Progenitor cell of endocrine pancreas (in vitro differentiated cells): ENCODE measurements around the gene CCHCR1. TPM values are rescaled to one million over a fixed set of nuclear protein-coding genes. Genes with fewer than 3 reads are reported as not detected.

Experiments used
- DNase-seq: peaks from one replicate; pipeline ENCODE4 v3.0.0; 2021; ENCODE audit warnings: low spot score; ENCODE audit not compliant: unreplicated experiment
- H3K27ac Mint-ChIP-seq: 2 replicates; pipeline ENCODE4 v1.8.0; 2021; ENCODE audit warnings: mild to moderate bottlenecking, moderate library complexity, mixed read lengths
- H3K27me3 Mint-ChIP-seq: 2 replicates; pipeline ENCODE4 v1.8.0; 2021; ENCODE audit warnings: mixed read lengths
- H3K36me3 Mint-ChIP-seq: 2 replicates; pipeline ENCODE4 v1.8.0; 2022; ENCODE audit warnings: mixed read lengths; ENCODE audit not compliant: insufficient read depth
- H3K4me1 Mint-ChIP-seq: 2 replicates; pipeline ENCODE4 v1.8.0; 2021; ENCODE audit warnings: low read depth, mixed read lengths
- H3K4me3 Mint-ChIP-seq: 2 replicates; pipeline ENCODE4 v1.8.0; 2021; ENCODE audit warnings: low read depth, mild to moderate bottlenecking, moderate library complexity, mixed read lengths
- H3K9me3 Mint-ChIP-seq: 2 replicates; pipeline ENCODE4 v1.8.0; 2021; ENCODE audit warnings: low read depth, mixed read lengths
- total RNA-seq: library from RNA; stranded (reverse); gene quantifications from 2 replicates; pipeline ENCODE4 v1.2.1, GENCODE V29; 2021
- TF ChIP-seq, protein P1 (sequence below): fragments of 200-600 bp; sonication (generic); IDR thresholded peaks from one replicate; pipeline ENCODE4 v1.5.0; 2021; ENCODE audit warnings: antibody characterized with exemption, mild to moderate bottlenecking; ENCODE audit not compliant: unreplicated experiment

The CCHCR1 gene
- total RNA-seq, 1 donor from 2014 or later = 47.2 TPM

DNA sequence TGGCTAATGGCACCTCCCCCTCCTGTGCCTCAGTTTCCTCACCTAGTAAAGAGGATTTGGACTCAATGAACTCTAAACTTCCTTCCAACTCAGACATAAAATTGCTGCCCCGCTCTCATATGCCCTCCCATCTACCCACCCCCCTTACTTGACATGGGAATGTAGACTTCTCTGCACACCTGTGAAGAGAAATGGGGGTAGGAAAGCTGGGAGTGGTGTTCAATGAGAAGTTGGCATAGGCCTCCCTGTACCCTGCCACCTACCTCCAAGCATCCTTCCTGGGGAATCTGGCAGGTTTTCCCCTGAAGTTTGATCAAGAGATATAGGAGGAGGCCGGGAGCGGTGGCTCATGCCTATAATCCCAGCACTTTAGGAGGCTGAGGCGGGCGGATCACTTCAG, 16.8 kb upstream of the CCHCR1 start:
- peaks cover 29% of the 10 kb centered on the region for H3K27me3 Mint-ChIP-seq
- H3K27ac Mint-ChIP-seq = no peak overlapping the region
- no peaks in the 10 kb centered on the region for H3K36me3 Mint-ChIP-seq
- H3K9me3 Mint-ChIP-seq = no peaks in the 10 kb centered on the region
- H3K4me1 Mint-ChIP-seq = no peaks in the 10 kb centered on the region
- H3K4me3 Mint-ChIP-seq = no peak overlapping the region
- DNase-seq = no peak
- TF ChIP-seq, protein P1, sequence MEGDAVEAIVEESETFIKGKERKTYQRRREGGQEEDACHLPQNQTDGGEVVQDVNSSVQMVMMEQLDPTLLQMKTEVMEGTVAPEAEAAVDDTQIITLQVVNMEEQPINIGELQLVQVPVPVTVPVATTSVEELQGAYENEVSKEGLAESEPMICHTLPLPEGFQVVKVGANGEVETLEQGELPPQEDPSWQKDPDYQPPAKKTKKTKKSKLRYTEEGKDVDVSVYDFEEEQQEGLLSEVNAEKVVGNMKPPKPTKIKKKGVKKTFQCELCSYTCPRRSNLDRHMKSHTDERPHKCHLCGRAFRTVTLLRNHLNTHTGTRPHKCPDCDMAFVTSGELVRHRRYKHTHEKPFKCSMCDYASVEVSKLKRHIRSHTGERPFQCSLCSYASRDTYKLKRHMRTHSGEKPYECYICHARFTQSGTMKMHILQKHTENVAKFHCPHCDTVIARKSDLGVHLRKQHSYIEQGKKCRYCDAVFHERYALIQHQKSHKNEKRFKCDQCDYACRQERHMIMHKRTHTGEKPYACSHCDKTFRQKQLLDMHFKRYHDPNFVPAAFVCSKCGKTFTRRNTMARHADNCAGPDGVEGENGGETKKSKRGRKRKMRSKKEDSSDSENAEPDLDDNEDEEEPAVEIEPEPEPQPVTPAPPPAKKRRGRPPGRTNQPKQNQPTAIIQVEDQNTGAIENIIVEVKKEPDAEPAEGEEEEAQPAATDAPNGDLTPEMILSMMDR = no peak

DNA sequence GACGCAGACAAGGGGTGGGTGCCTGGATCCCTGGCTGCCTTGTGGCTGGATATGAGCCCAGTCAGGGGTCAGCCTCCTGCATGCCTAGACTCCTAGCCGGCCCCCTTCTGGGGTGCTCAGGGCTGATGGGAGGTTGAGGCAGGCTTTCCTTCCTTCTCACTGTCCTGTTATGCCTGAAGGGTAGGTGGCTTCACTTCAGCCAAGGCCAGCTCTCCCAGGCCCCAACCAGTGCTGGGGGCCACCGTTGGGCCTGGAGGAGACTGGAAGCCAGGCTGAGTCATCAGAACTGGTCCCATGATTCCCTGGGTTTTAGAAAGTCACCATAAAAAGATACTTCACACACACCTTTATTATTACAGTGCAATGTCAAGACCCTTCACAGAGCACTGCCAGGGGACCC, 15.8 kb upstream of the CCHCR1 start:
- Mint-ChIP-seq H3K4me1 (no peaks in the 10 kb centered on the region), H3K9me3 (no peaks in the 10 kb centered on the region), H3K36me3 (no peaks in the 10 kb centered on the region), H3K27me3 (peaks cover 34% of the 10 kb centered on the region), H3K4me3 (no peak overlapping the region), H3K27ac (no peak overlapping the region)
- no peak for DNase-seq
- TF ChIP-seq, protein P1 = no peak

DNA sequence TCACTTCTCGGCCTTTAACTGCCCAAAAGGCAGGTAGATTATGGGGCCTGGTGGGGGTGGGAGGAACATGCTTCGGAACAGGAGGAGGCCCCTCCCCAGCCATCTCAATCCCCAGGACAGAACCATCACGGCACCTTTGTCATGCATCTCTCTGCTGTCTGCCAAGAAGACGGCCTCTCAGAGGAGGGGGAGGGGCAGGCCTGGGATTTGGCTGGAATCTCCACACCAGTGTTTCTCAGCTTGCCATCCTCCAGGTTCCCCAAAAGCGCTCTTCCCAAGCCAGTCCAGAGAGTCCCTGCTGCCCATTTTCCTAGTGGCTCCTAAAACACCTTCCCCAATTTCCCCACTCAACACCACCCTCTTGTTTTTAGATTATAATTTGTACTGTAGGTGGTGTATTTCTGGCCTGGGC, 15.4 kb upstream of the CCHCR1 start:
- Mint-ChIP-seq H3K36me3 (no peaks in the 10 kb centered on the region), H3K9me3 (no peaks in the 10 kb centered on the region), H3K4me1 (no peaks in the 10 kb centered on the region), H3K27ac (no peak overlapping the region), H3K27me3 (peaks cover 36% of the 10 kb centered on the region), H3K4me3 (no peak overlapping the region)
- no peak for DNase-seq
- TF ChIP-seq, protein P1 = no peak

DNA sequence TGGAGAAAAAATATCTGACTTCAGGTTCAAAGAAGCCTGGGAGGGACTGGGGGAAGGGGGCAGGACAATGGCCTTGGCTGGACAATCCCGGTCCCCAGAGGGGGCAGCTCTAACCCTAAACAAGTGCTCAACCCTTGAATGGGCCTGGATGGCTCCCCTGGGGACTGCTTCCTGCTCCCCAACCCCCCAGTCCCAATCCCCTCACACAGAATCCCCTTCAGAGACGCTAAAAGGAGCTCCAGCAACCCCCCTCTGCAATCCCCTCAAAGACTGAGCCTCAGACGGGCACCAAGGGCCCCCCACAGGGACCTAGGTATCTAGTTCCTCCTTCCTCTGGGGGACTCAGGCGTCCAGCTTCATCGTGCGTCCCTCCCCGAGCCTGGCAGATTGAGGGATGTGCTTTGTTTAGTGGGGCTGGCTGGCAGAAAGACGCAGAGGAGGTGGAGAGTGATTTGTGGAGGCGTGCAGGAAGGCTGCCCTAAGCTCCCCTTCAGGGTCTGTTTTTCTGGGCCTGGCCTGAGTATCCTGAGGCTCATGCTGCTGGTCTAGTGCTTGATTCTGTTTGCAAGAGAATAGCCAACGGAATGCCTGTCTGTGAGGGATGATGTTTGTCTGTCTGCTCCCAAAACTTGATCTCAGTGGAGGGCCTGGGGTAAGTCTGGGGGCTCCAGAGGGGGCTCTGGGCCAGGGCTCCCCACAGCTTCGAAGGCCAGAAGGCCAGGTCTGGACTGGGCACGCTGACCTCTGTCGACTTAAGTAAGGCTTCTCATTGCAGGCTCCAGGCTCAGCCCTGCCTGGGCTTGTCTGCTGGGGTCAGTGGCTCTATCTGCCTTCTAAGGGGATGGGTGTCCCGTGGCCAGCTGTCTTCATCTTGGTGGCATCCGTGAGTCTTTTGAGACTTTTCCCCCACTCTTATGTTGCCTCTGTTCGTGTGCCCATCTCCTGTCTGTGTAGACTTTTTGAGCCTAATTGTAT, 14.6 kb upstream of the CCHCR1 start:
- no peak overlapping the region for H3K4me3 Mint-ChIP-seq
- H3K9me3 Mint-ChIP-seq = no peaks in the 10 kb centered on the region
- peaks cover 40% of the 10 kb centered on the region for H3K27me3 Mint-ChIP-seq
- H3K36me3 Mint-ChIP-seq = no peaks in the 10 kb centered on the region
- DNase-seq = no peak
- no peak overlapping the region for H3K27ac Mint-ChIP-seq
- TF ChIP-seq, protein P1 = no peak
- no peaks in the 10 kb centered on the region for H3K4me1 Mint-ChIP-seq

DNA sequence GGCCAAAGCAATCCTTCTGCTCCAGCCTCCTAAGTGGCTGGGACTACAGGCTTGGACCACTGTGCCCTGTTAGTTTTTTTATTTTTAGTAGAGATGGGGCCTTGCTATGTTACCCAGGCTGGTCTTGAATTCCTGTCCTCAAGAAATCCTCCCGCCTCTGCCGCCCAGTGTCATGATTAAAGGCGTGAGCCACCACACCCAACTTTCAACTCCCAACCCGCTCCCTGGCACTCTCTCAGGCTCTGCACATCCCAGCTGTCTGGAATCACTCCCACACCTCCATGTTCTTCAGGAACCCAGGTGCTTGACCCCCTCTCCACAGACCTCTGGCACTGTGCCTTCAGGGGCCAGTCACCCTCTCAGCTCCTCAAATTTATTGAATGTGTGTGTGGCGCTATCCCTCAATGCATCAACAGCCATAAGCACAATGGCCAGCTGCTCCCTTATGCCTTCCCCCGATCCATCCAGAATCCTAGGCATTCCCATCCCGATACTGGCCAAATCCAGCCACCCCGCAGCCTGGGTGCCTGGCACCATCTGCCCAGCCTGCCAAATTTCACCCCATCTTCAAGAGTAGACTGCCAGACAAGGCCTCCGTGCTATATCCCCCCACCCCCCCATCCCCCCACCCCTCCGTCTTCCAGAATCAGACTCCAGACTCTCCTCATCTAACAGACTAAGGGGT, 13.5 kb upstream of the CCHCR1 start:
- Mint-ChIP-seq H3K9me3 (no peaks in the 10 kb centered on the region), H3K27ac (peak overlapping the region; percentile 87), H3K4me3 (no peak overlapping the region), H3K27me3 (peaks cover 39% of the 10 kb centered on the region), H3K36me3 (no peaks in the 10 kb centered on the region), H3K4me1 (no peaks in the 10 kb centered on the region)
- TF ChIP-seq, protein P1 = no peak
- DNase-seq = no peak
